Measurements from ENCODE around the gene RBM24.

RBM24 gene

DNA sequence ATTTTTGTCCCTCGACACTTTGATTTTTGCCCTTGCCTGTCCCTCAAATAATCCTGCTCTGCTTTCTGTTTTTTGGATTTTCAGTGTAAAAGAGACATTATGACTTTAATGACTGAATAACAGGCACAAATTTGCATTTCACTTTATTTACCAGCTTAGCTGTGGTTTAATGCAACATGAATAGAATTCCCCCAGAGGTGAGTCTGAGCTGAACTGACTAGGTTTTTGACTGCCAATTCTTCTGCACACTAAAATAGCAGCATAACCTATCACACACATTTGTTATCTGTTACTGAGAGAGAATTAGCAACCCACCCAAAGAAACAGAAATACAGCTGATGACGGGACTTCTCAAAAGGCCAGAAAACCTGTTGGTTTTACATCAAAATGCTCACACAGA, 3.9 kb upstream of the RBM24 start:
- no peaks in the 10 kb centered on the region for H3K9me3 ChIP-seq (ENCODE audit: severe bottlenecking)
- no peaks in the 10 kb centered on the region for H3K36me3 ChIP-seq (ENCODE audit: low read depth)
- no peak for DNase-seq (ENCODE audit: low spot score)
- peaks cover 21% of the 10 kb centered on the region for H3K4me1 ChIP-seq (ENCODE audit: insufficient read depth, poor library complexity, severe bottlenecking)
- no peaks in the 10 kb centered on the region for H3K27me3 ChIP-seq (ENCODE audit: insufficient read depth, poor library complexity, severe bottlenecking)
- peak overlapping the region; percentile 84 for H3K27ac ChIP-seq (ENCODE audit: poor library complexity, severe bottlenecking)
- TF ChIP-seq, protein P1, sequence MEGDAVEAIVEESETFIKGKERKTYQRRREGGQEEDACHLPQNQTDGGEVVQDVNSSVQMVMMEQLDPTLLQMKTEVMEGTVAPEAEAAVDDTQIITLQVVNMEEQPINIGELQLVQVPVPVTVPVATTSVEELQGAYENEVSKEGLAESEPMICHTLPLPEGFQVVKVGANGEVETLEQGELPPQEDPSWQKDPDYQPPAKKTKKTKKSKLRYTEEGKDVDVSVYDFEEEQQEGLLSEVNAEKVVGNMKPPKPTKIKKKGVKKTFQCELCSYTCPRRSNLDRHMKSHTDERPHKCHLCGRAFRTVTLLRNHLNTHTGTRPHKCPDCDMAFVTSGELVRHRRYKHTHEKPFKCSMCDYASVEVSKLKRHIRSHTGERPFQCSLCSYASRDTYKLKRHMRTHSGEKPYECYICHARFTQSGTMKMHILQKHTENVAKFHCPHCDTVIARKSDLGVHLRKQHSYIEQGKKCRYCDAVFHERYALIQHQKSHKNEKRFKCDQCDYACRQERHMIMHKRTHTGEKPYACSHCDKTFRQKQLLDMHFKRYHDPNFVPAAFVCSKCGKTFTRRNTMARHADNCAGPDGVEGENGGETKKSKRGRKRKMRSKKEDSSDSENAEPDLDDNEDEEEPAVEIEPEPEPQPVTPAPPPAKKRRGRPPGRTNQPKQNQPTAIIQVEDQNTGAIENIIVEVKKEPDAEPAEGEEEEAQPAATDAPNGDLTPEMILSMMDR (IDR thresholded peaks at IDR 0.05; ENCODE audit: poor library complexity, severe bottlenecking): no peak
- H3K4me3 ChIP-seq (ENCODE audit: severe bottlenecking): no peak overlapping the region
- ATAC-seq (ENCODE audit: low read depth): no peak

DNA sequence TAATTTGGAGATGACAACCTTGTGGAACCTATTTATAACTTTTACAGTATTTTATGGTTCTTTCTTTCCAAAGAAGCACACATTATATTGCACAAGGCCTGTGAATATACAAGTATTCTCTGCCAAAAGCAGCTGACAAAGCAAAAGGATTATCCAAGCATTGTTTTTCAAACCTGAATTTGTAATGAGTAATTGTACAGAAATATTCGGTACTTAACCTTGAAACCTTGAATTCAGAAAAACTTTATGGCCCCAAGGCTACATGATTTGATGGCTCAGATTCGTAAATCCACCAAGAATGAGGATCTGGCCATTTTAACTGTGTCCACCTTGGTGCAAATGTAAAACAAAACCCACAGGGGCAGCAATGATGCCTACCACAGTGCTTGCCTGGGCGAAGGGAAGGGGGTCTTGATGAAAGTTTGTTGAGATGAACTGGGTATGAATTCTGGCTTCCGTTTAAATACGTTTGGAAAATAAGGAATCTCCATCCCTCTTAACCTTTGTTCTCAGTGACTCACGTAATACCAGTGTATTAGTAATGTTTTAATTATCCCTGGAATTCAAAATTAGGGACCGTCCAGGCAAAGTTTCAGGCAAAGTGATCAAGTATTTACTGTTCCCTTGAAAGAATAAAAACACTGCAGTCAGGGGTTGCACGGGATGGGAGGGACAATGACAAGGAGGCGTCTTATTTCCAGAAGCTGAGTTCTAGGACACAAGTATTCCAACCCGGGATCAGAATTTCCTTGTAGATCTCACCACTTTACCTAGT, 2.7 kb upstream of the RBM24 start:
- DNase-seq (ENCODE audit: low spot score) (no peak), ATAC-seq (ENCODE audit: low read depth) (peak; percentile 74)
- H3K36me3 ChIP-seq (ENCODE audit: low read depth): no peaks in the 10 kb centered on the region
- peaks cover 21% of the 10 kb centered on the region for H3K4me1 ChIP-seq (ENCODE audit: insufficient read depth, poor library complexity, severe bottlenecking)
- TF ChIP-seq, protein P1 (IDR thresholded peaks at IDR 0.05; ENCODE audit: poor library complexity, severe bottlenecking): no peak
- no peaks in the 10 kb centered on the region for H3K9me3 ChIP-seq (ENCODE audit: severe bottlenecking)
- H3K4me3 ChIP-seq (ENCODE audit: severe bottlenecking): no peak overlapping the region
- no peaks in the 10 kb centered on the region for H3K27me3 ChIP-seq (ENCODE audit: insufficient read depth, poor library complexity, severe bottlenecking)
- peak overlapping the region; percentile 84 for H3K27ac ChIP-seq (ENCODE audit: poor library complexity, severe bottlenecking)

DNA sequence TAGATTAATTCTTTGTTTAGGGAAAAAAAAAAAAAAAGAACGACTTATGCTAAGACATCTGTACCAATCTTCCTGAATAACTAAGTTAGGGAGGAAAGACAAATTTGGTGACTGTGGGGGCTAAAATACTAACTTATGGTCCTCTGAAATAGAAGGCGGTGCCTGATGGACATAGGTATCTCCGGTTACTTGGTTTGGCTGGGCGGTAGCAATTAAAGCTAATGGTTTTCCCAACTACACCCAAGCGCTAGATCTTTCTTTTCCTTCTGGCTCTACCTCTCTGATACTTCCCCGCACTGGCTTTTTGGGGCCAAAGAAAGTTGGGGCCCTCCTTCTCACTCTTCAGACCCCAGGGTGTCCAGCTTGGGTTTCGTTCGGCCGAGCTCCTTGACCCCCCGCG, 1.0 kb upstream of the RBM24 start:
- H3K9me3 ChIP-seq (ENCODE audit: severe bottlenecking): no peaks in the 10 kb centered on the region
- no peaks in the 10 kb centered on the region for H3K36me3 ChIP-seq (ENCODE audit: low read depth)
- no peak overlapping the region for H3K4me3 ChIP-seq (ENCODE audit: severe bottlenecking)
- ATAC-seq (ENCODE audit: low read depth) (no peak), DNase-seq (ENCODE audit: low spot score) (no peak)
- no peak overlapping the region for H3K27ac ChIP-seq (ENCODE audit: poor library complexity, severe bottlenecking)
- peaks cover 21% of the 10 kb centered on the region for H3K4me1 ChIP-seq (ENCODE audit: insufficient read depth, poor library complexity, severe bottlenecking)
- TF ChIP-seq, protein P1 (IDR thresholded peaks at IDR 0.05; ENCODE audit: poor library complexity, severe bottlenecking): no peak
- H3K27me3 ChIP-seq (ENCODE audit: insufficient read depth, poor library complexity, severe bottlenecking): no peaks in the 10 kb centered on the region

DNA sequence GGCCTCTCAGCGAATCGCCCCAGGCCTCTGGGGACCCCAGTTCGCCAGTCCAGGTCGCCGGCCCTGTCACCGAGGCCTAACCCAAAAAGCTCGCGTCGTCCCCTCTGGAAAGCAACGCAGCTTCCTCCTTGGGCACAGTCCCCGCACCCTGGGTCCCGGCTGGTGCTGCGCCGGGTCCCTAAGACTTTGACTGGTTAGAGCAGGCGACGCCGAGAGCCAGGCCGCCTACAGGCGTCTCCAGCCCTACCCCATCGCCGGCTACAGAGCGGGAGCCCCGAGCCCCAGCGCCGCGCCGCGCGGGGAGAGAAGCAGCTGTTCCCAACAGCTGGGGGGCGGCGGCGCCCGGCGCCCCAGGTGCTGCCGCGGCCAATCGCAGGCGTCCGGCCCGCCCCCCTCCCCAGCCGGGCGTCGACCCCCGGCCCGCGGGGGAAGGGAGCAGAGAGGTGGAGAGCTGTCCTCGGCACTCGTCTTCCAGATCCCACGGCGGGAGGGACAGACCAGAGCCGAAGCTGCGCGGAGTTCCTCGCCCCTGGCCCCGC, 540 bp upstream of the RBM24 start:
- H3K9me3 ChIP-seq (ENCODE audit: severe bottlenecking): no peaks in the 10 kb centered on the region
- H3K27ac ChIP-seq (ENCODE audit: poor library complexity, severe bottlenecking): no peak overlapping the region
- H3K4me3 ChIP-seq (ENCODE audit: severe bottlenecking): peak overlapping the region; percentile 50
- no peak for DNase-seq (ENCODE audit: low spot score)
- H3K36me3 ChIP-seq (ENCODE audit: low read depth): no peaks in the 10 kb centered on the region
- no peaks in the 10 kb centered on the region for H3K27me3 ChIP-seq (ENCODE audit: insufficient read depth, poor library complexity, severe bottlenecking)
- H3K4me1 ChIP-seq (ENCODE audit: insufficient read depth, poor library complexity, severe bottlenecking): peaks cover 21% of the 10 kb centered on the region
- ATAC-seq (ENCODE audit: low read depth): no peak
- TF ChIP-seq, protein P1 (IDR thresholded peaks at IDR 0.05; ENCODE audit: poor library complexity, severe bottlenecking): no peak
